Measurements from ENCODE around the gene NAMPT. TPM values are rescaled to one million over a fixed set of nuclear protein-coding genes. Genes with fewer than 3 reads are reported as not detected.

Gene NAMPT
- total RNA-seq, 1 donor from 2014 or later = 130 TPM

DNA sequence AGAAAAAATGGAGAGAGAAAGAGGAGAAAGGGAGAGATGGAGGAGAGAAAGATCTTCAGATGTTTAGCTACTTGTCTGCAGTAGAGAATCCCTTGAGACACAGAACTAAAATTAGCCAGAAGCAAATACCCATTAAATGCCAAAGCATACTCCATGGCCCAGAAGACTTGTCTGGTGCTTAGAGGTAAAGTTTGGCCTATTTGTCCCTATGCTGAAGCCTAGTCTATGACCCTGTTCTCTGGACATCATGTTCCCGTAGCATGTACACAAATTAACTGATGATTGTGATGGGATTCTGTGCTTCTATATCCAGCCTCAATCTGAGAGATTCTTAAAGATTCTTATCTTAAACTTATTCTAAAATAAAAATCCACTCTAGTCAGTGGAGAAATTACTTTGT, 85.8 kb downstream of the NAMPT start:
- DNase-seq (ENCODE audit: low read depth) = no peak
- Histone ChIP-seq H3K4me3 (ENCODE audit: low read depth, low read length) (no peak overlapping the region), H3K36me3 (ENCODE audit: control insufficient read depth, insufficient read depth, low read length) (no peaks in the 10 kb centered on the region), H3K27me3 (ENCODE audit: control insufficient read depth, insufficient read depth, low read length) (no peaks in the 10 kb centered on the region)
- TF ChIP-seq, protein P1, sequence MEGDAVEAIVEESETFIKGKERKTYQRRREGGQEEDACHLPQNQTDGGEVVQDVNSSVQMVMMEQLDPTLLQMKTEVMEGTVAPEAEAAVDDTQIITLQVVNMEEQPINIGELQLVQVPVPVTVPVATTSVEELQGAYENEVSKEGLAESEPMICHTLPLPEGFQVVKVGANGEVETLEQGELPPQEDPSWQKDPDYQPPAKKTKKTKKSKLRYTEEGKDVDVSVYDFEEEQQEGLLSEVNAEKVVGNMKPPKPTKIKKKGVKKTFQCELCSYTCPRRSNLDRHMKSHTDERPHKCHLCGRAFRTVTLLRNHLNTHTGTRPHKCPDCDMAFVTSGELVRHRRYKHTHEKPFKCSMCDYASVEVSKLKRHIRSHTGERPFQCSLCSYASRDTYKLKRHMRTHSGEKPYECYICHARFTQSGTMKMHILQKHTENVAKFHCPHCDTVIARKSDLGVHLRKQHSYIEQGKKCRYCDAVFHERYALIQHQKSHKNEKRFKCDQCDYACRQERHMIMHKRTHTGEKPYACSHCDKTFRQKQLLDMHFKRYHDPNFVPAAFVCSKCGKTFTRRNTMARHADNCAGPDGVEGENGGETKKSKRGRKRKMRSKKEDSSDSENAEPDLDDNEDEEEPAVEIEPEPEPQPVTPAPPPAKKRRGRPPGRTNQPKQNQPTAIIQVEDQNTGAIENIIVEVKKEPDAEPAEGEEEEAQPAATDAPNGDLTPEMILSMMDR (IDR thresholded peaks at IDR 0.05; ENCODE audit: insufficient read depth, low read length, poor library complexity, severe bottlenecking) = no peak

Other genes starting within 250 kb of the NAMPT start
- gene SYPL1, start 172.7 kb downstream of the NAMPT start, total RNA-seq = 67.9 and 69.0 TPM in 2 replicates

All from kidney epithelial cell (primary cell).